ENCODE data around the gene ZBTB38. TPM values are rescaled to one million over a fixed set of nuclear protein-coding genes. Genes with fewer than 3 reads are reported as not detected.

The ZBTB38 gene
- total RNA-seq, 2 experiments from 2014 or later = 21.8 to 22.0 TPM

DNA sequence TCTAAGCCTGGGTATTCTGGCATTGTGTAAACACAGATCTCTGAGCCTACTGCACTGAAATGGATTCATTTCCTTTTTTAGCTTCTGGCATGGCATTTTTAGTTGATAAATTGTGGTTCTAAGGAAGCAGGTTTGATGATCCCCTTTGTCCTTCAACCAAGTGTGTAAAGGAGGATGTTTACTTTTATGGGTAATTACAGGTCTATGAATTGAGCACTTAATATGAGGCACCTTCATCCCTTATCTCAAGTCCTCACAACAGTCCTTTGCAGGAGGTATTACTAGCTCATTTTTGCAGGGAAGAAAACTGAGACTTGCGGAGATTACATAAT, 30.8 kb upstream of the ZBTB38 start:
- no peak for ATAC-seq (ENCODE audit: poor library complexity)
- H3K27me3 ChIP-seq (ENCODE audit: control insufficient read depth in 1 of 2, insufficient read depth in 2 of 2, low read length in 2 of 2) = no peaks in the 10 kb centered on the region
- ChIA-PET CTCF (interaction anchor here (1.4 to 2.0 kb wide), 3 partner anchors 23 to 115 kb away, joined by 3 to 5 read pairs (median 4); no protein-coding TSS in a partner anchor), POLR2A (no interaction called here)
- intact Hi-C loops (cut with DNase I, micrococcal nuclease) = no loop called here
- H3K4me1 Mint-ChIP-seq (ENCODE audit: low read depth) = no peaks in the 10 kb centered on the region
- H3K36me3 ChIP-seq (ENCODE audit: insufficient read depth, low read length) = no peaks in the 10 kb centered on the region
- H3K27ac ChIP-seq (ENCODE audit: low read depth in 1 of 2, low read length in 2 of 2) = no peak overlapping the region
- TF ChIP-seq, protein P1, sequence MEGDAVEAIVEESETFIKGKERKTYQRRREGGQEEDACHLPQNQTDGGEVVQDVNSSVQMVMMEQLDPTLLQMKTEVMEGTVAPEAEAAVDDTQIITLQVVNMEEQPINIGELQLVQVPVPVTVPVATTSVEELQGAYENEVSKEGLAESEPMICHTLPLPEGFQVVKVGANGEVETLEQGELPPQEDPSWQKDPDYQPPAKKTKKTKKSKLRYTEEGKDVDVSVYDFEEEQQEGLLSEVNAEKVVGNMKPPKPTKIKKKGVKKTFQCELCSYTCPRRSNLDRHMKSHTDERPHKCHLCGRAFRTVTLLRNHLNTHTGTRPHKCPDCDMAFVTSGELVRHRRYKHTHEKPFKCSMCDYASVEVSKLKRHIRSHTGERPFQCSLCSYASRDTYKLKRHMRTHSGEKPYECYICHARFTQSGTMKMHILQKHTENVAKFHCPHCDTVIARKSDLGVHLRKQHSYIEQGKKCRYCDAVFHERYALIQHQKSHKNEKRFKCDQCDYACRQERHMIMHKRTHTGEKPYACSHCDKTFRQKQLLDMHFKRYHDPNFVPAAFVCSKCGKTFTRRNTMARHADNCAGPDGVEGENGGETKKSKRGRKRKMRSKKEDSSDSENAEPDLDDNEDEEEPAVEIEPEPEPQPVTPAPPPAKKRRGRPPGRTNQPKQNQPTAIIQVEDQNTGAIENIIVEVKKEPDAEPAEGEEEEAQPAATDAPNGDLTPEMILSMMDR (IDR thresholded peaks at IDR 0.05) = no peak
- H3K4me3 ChIP-seq (ENCODE audit: low read length) = no peak overlapping the region
- no peaks in the 10 kb centered on the region for H3K9me3 ChIP-seq (ENCODE audit: control insufficient read depth in 1 of 2, insufficient read depth in 1 of 2, low read length in 2 of 2)
- no peaks in the 10 kb centered on the region for H3K4me1 ChIP-seq (ENCODE audit: insufficient read depth, low read length)
- no peaks in the 10 kb centered on the region for H3K9me3 Mint-ChIP-seq
- no peak for DNase-seq
- no peak overlapping the region for H3K27ac Mint-ChIP-seq
- H3K27me3 Mint-ChIP-seq = no peaks in the 10 kb centered on the region
- no peak overlapping the region for H3K4me3 Mint-ChIP-seq
- H3K36me3 Mint-ChIP-seq (ENCODE audit: low read depth) = no peaks in the 10 kb centered on the region

DNA sequence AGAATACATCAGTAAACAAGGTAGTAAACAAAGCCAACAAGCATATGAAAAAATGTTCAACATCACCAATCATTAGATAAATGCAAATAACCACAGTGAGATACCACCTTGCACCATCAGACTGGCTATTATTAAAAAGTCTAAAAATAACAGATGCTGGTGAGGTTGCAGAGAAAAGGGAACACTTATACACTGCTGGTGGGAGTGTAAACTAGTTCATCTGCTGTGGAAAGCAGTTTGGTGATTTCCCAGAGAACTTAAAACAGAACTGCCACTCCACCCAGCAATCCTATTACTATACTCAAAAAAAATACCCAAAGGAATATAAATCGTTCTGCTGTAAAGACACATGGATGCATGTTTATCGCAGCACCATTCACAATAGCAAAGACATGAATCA, 30.3 kb upstream of the ZBTB38 start:
- ChIA-PET POLR2A (no interaction called here), CTCF (interaction anchor here (1.4 to 1.6 kb wide), 2 partner anchors 27 to 114 kb away, joined by 3 to 5 read pairs; no protein-coding TSS in a partner anchor)
- Mint-ChIP-seq H3K4me1 (ENCODE audit: low read depth) (no peaks in the 10 kb centered on the region), H3K36me3 (ENCODE audit: low read depth) (no peaks in the 10 kb centered on the region), H3K9me3 (no peaks in the 10 kb centered on the region), H3K27ac (no peak overlapping the region), H3K4me3 (no peak overlapping the region), H3K27me3 (no peaks in the 10 kb centered on the region)
- H3K27ac ChIP-seq (ENCODE audit: low read depth in 1 of 2, low read length in 2 of 2) = no peak overlapping the region
- no peaks in the 10 kb centered on the region for H3K9me3 ChIP-seq (ENCODE audit: control insufficient read depth in 1 of 2, insufficient read depth in 1 of 2, low read length in 2 of 2)
- H3K36me3 ChIP-seq (ENCODE audit: insufficient read depth, low read length) = no peaks in the 10 kb centered on the region
- no peaks in the 10 kb centered on the region for H3K27me3 ChIP-seq (ENCODE audit: control insufficient read depth in 1 of 2, insufficient read depth in 2 of 2, low read length in 2 of 2)
- H3K4me3 ChIP-seq (ENCODE audit: low read length) = no peak overlapping the region
- TF ChIP-seq, protein P1 (IDR thresholded peaks at IDR 0.05) = no peak
- no peak for ATAC-seq (ENCODE audit: poor library complexity)
- intact Hi-C loops (cut with DNase I, micrococcal nuclease) = no loop called here
- no peak for DNase-seq
- H3K4me1 ChIP-seq (ENCODE audit: insufficient read depth, low read length) = no peaks in the 10 kb centered on the region

DNA sequence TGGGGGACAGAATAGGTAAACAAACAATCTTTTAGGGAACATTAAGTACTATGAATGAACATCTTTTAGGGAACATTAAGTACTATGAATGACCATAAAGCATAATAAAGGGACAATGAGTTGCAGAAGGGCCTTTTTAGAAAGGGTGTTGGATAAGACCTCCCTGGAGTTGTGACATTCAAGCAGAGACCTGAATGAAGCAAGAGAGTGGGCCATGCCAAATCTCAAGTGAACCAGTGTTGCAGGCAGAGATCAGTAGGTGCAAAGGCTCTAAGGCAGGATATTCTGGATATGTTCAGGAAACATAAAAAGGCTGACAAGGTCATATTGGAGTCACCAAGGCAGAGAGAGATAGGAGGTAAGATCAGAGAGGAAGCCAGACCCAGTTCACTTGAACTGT, 29.4 kb upstream of the ZBTB38 start:
- Histone ChIP-seq H3K9me3 (ENCODE audit: control insufficient read depth in 1 of 2, insufficient read depth in 1 of 2, low read length in 2 of 2) (no peaks in the 10 kb centered on the region), H3K36me3 (ENCODE audit: insufficient read depth, low read length) (no peaks in the 10 kb centered on the region), H3K4me1 (ENCODE audit: insufficient read depth, low read length) (no peaks in the 10 kb centered on the region), H3K4me3 (ENCODE audit: low read length) (no peak overlapping the region), H3K27me3 (ENCODE audit: control insufficient read depth in 1 of 2, insufficient read depth in 2 of 2, low read length in 2 of 2) (no peaks in the 10 kb centered on the region), H3K27ac (ENCODE audit: low read depth in 1 of 2, low read length in 2 of 2) (no peak overlapping the region)
- ATAC-seq (ENCODE audit: poor library complexity) (no peak), DNase-seq (no peak)
- Mint-ChIP-seq H3K36me3 (ENCODE audit: low read depth) (no peaks in the 10 kb centered on the region), H3K27ac (no peak overlapping the region), H3K4me3 (no peak overlapping the region), H3K27me3 (no peaks in the 10 kb centered on the region), H3K9me3 (no peaks in the 10 kb centered on the region), H3K4me1 (ENCODE audit: low read depth) (no peaks in the 10 kb centered on the region)
- POLR2A ChIA-PET = no interaction called here
- TF ChIP-seq, protein P1 (IDR thresholded peaks at IDR 0.05) = no peak
- CTCF ChIA-PET = no interaction called here
- intact Hi-C loops (cut with DNase I, micrococcal nuclease) = no loop called here
